ENCODE results near the gene TMEM63B.

Gene TMEM63B

GRCh38 chr6:44154067-44154466, 26.7 kb downstream of the TMEM63B start:
- Histone ChIP-seq H3K79me2 (ENCODE audit: insufficient read depth, low read length) (no peaks in the 10 kb centered on the region), H3K27me3 (ENCODE audit: insufficient read depth, low read length, poor library complexity, severe bottlenecking) (no peaks in the 10 kb centered on the region), H3F3A (ENCODE audit: low read depth) (no peaks in the 10 kb centered on the region), H3K9me2 (replicated peaks; ENCODE audit: low read depth, low read length) (no peaks in the 10 kb centered on the region), H3K9ac (ENCODE audit: low read depth, low read length, poor library complexity, severe bottlenecking) (no peak overlapping the region), H3K4me3 (ENCODE audit: low read length, poor library complexity, severe bottlenecking) (no peak overlapping the region), H3K4me1 (ENCODE audit: insufficient read depth, low read length, poor library complexity, severe bottlenecking) (no peaks in the 10 kb centered on the region), H3K4me2 (ENCODE audit: low read depth, low read length, poor library complexity, severe bottlenecking) (no peak overlapping the region), H4K20me1 (ENCODE audit: insufficient read depth, low read length, poor library complexity, severe bottlenecking) (no peaks in the 10 kb centered on the region), H2AFZ (ENCODE audit: low read length) (no peak overlapping the region), H3K36me3 (ENCODE audit: insufficient read depth, low read length) (no peaks in the 10 kb centered on the region), H3K9me3 (ENCODE audit: insufficient read depth, low read depth, low read length) (no peaks in the 10 kb centered on the region)
- TF ChIP-seq CTCF (conservative IDR thresholded peaks at IDR 0.05; ENCODE audit: low read length) (no peak), EZH2phosphoT487 (IDR thresholded peaks at IDR 0.05; ENCODE audit: borderline replicate concordance) (no peak)

GRCh38 chr6:44156494-44157151, 29.3 kb downstream of the TMEM63B start:
- Histone ChIP-seq H3K9me2 (replicated peaks; ENCODE audit: low read depth, low read length) (no peaks in the 10 kb centered on the region), H3K4me1 (ENCODE audit: insufficient read depth, low read length, poor library complexity, severe bottlenecking) (peaks cover 9% of the 10 kb centered on the region), H3K9ac (ENCODE audit: low read depth, low read length, poor library complexity, severe bottlenecking) (no peak overlapping the region), H3K79me2 (ENCODE audit: insufficient read depth, low read length) (no peaks in the 10 kb centered on the region), H3F3A (ENCODE audit: low read depth) (no peaks in the 10 kb centered on the region), H2AFZ (ENCODE audit: low read length) (no peak overlapping the region), H3K36me3 (ENCODE audit: insufficient read depth, low read length) (no peaks in the 10 kb centered on the region), H3K27me3 (ENCODE audit: insufficient read depth, low read length, poor library complexity, severe bottlenecking) (no peaks in the 10 kb centered on the region), H4K20me1 (ENCODE audit: insufficient read depth, low read length, poor library complexity, severe bottlenecking) (no peaks in the 10 kb centered on the region), H3K4me3 (ENCODE audit: low read length, poor library complexity, severe bottlenecking) (no peak overlapping the region), H3K4me2 (ENCODE audit: low read depth, low read length, poor library complexity, severe bottlenecking) (no peak overlapping the region), H3K9me3 (ENCODE audit: insufficient read depth, low read depth, low read length) (no peaks in the 10 kb centered on the region)
- no peak for TF ChIP-seq CTCF (conservative IDR thresholded peaks at IDR 0.05; ENCODE audit: low read length)
- TF ChIP-seq EZH2phosphoT487 (IDR thresholded peaks at IDR 0.05; ENCODE audit: borderline replicate concordance): no peak

- Histone ChIP-seq H3K27me3 (ENCODE audit: insufficient read depth, low read length, poor library complexity, severe bottlenecking) (no peaks in the 10 kb centered on the region), H3F3A (ENCODE audit: low read depth) (no peaks in the 10 kb centered on the region), H3K4me1 (ENCODE audit: insufficient read depth, low read length, poor library complexity, severe bottlenecking) (peaks cover 9% of the 10 kb centered on the region), H3K9ac (ENCODE audit: low read depth, low read length, poor library complexity, severe bottlenecking) (no peak overlapping the region), H3K4me2 (ENCODE audit: low read depth, low read length, poor library complexity, severe bottlenecking) (no peak overlapping the region), H2AFZ (ENCODE audit: low read length) (no peak overlapping the region), H3K79me2 (ENCODE audit: insufficient read depth, low read length) (no peaks in the 10 kb centered on the region), H3K4me3 (ENCODE audit: low read length, poor library complexity, severe bottlenecking) (no peak overlapping the region), H3K9me3 (ENCODE audit: insufficient read depth, low read depth, low read length) (no peaks in the 10 kb centered on the region), H3K36me3 (ENCODE audit: insufficient read depth, low read length) (no peaks in the 10 kb centered on the region), H3K9me2 (replicated peaks; ENCODE audit: low read depth, low read length) (no peaks in the 10 kb centered on the region), H4K20me1 (ENCODE audit: insufficient read depth, low read length, poor library complexity, severe bottlenecking) (no peaks in the 10 kb centered on the region)
- TF ChIP-seq CTCF (conservative IDR thresholded peaks at IDR 0.05; ENCODE audit: low read length): no peak
- TF ChIP-seq EZH2phosphoT487 (IDR thresholded peaks at IDR 0.05; ENCODE audit: borderline replicate concordance): no peak
Measured at GRCh38 chr6:44157152-44157521, 29.8 kb downstream of the TMEM63B start.

Data from Loucy (cell line).